NK-92 treated with Interleukin-12 subunit alpha and Interleukin-12 subunit beta, amount 100 ng/mL, for 24 hours (cell line): Measurements from ENCODE around the gene GPR179.

ENCODE experiments used
- DNase-seq: peaks from one replicate; lab custom pipeline; 2025; lab: John Stamatoyannopoulos, UW

GPR179 gene

DNA sequence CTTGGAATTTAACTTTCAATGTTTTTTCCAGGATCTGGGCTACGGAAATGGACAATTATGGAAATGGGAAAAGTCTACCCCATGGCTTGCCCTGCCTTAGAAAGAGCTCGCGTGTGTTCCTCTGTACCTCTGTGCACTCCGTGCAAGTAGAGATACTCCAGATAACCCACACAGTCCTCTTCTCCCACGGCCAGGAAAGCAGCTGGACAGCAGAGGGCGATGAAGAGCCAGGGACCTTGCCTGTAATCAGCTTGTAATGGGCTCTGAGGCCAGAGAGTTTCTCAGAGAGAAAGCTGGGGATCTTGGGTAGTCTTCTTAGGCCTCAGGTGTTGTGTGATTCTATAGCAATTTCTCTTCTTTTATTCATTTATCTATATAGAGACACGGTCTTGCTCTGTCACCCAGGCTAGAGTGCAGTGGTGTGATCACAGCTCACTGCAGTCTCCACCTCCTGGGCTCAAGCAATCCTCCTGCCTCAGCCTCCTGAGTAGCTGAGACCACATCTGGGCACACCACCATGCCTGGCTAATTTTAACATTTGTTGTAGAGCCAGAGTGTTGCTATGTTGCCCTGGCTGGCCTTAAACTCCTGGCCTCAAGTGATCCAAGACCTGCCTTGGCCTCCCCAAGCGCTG is 5.5 kb upstream of the GPR179 start:
- DNase-seq = peak; percentile 66

DNA sequence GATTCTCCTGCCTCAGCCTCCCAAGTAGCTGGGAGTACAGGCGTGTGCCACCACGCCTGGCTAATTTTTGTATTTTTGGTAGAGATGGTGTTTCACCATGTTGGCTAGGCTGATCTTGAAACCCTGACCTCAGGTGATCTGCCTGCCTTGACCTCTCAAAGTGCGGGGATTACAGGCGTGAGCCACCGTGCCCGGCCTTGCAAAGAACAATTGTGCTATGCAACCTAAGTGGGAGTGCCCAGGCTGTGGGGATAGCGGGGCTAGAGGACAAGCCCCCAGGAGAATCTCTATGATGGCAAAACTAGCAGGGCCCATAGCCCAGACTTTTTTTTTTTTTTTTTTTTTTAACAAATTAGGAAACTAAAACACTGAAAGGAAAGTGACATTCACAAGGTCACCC is 2.0 kb upstream of the GPR179 start:
- no peak for DNase-seq

DNA sequence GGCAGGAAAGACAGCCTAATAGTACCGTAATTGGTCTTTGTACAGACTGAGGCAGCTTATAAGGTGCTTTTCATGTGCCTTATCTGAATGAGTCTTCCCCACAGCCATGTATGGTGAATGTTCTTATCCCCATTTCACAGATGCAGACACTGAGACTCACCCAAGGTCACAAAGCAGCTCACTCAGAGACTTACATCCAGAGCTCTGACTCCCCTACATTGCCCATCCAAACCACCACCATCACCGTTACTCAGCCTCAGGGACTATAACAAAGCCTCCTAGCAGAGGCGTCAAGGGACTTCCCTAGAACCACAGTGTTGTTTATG is 627 bp upstream of the GPR179 start:
- no peak for DNase-seq

DNA sequence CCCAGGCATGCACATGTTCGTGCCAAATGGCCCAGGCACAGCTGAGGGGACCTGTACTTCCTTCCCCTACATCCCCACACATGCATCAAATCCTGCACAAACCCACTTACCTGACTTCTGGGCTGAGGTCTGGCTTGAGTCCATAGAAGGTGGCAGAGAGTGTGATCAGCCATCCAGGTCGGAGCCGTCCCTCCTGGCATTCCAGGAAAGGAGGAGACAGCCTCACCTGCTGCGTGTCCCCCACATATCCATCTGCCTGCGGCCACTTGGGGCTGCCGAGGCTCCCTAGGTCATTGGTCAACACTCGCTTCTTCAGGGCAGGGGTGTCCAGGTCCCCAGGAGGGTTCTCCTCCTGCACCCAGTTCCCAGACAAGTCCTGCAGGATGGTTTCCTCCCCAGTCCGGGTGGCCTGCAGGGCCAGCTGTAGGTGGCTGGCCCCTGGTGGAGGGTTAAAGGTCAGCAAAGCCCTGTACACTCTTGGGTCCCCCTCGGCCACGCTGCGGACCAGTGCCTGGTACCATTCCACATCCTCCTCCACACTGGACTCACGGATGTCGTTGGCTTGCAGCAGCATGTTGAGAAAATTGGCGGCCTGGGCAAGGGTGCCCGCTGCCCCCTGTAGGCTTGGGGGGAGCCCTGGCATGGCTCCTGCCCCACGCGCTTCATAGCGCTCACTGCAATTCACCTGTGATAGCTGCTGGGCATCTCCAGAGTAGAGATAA is 709 bp downstream of the GPR179 start:
- no peak for DNase-seq

GRCh38 chr17:38341035-38341721 is 2.6 kb downstream of the GPR179 start:
- DNase-seq = no peak

GRCh38 chr17:38339891-38340290 is 3.9 kb downstream of the GPR179 start:
- DNase-seq = no peak

DNA sequence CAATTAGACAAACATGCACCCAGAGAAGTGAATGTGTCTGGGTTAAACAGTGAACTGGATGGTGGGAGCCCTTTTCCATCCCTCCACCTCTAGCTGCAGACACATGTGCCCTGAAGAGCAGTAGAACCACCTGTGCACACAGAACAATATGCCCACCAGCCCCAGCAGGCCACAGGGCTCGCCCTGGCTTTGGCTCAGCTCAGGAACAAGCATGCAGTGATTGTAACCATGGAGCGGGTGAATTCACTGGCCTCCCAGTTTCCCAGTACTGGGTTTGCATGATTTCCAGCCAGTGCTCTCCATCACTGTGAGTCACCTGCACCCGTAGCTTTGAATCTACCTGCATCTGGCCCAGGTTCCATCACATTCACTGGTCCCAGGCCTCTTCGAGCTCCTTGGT is 5.2 kb downstream of the GPR179 start:
- DNase-seq = no peak

GRCh38 chr17:38338053-38338452 is 5.7 kb downstream of the GPR179 start:
- DNase-seq = no peak

- no peak for DNase-seq
These were observed 6.9 kb downstream of the GPR179 start for GRCh38 chr17:38336838-38337237.

DNA sequence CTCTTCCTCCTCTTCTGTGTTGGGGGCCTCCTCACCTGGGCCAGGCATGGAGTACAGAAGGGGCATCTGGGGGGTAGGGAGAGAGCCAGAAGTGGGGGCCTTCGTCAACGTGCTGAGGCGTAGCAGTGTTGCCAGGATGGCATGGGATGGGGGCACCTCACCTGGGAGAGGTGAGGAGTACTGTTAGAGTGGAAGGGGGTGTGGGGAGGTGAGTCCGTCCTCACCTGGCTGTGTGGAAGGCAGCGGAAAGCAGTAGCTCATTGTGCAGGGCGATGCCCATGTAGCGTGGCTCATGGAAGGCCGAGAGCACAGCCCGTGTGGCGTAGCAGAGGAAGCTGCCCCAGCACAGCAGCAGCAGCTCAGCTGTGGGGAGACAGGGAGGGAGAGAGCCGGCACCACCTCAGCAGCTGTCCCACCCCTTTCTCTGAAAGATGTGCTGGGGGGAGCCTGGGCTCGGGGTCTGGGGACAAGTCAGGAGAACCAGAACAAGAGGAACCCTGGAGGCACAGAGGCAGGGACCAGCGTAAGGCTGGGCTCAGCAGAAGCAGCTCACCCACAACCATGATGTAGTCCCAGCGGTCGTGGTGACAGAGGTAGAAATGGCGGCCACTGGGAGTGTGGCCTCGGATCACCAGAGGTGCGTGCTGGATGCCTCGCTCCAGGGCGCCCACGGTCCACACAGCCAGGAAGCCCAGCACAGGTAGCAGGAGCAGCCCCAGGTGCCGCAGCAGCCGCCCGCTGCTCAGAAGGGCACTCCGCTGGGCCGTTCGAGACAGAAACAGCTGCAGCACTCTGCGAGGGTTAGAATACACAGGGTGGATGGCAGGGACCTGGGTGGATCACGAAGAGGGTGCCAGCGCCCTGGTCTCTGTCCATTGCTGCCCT is 9.0 kb downstream of the GPR179 start:
- no peak for DNase-seq

DNA sequence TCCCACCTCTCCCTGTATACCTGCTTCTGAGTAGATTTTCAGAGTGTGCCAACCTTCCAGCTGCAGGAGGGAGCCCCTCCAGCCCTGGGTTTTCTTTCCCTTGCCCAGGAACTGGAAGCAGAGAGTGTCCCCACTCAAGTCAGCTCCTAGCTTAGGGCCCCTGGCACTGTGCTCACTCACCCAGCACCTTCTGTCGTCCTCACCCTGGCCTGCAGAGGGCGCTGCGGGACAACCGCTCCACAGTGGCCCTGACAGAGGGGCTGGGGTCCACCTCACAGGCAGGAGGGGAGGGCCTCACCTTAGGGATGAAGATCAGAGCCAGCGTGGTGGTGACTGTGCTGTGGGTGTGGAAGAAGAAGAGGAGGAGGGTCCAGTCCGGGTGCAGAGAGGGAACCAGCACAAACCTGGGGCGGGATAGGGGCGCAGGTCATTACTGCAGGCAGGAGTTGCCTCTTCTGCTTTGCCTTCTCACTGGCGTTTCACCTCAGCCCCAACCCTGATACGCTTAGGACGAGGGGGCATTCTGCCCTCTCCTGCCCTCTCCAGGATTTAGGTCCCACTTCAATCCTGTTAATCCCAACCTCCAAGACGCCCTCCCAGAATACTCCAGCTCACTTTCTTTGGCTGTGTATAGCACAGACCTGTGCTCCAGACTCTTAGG is 10.0 kb downstream of the GPR179 start:
- peak; percentile 20 for DNase-seq

GRCh38 chr17:38332735-38333134 is 11.0 kb downstream of the GPR179 start:
- DNase-seq = no peak

DNA sequence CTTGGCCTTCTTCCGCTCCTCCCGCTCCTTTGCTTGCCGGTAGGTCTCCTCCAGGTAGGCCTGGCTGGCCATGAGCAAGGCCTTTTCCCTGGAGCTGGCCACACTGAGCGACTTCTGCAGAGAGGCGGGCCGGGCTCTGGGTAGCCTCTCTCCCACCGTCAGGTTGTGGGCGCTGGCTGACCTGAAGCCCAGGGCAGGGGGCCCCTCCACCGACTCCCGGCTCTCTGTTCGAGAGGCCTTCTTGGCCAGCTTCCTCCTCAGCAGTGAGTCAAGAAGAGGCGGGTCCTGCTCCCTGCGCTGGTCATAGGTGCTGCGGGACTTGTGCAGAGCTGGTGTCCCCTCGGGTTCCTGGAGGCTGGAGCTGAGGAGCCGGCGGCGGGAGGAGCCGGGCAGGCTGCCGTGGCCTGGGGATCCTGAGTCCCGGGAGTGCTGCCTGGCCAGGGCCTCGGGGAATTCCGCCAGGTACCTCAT is 12.8 kb downstream of the GPR179 start:
- DNase-seq = no peak

DNA sequence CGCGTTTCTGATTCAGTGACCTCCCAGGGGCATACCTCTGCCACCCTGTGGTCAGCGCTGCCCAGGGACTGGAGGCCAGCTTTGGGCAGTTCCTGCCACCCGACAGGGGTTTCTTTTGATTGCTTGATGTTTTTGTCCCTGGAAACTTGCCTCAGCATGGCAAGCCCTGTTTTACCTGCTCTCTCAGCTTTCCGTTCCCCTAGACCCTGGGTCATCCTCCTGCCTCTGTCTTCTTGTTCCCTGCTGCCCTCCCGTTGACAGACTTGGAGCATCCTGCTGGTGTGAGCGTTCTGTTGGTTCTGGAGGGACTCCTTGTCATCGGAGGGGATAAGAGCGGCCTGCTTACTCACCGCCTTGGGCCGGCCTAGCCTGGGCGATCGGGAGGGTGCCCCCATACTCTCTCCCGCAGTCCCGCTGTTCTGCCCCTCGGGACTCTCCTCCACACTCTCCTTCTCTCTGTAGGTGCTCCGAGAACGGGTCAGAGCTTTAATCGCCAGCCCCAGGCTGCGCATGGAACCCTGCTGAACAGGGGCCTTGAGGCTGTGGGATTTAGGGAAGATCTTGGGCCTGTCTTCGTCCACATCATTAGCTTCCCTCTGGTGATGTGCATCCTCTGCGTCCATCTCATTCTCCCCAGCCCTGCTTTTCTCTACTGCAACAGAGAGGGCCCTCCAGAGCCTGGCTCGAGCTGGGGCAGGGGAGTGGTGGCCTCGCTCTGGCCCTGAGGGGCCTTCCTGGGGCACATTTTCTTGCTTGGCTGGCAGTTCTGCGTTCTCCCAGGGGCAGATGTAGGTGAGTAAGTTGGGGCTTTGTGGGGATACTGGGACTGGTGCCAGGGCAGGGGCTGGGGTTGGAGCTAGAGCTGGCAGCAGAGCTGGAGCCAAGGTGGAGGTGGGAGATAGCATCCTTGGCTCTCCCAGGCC is 13.7 kb downstream of the GPR179 start:
- no peak for DNase-seq

DNA sequence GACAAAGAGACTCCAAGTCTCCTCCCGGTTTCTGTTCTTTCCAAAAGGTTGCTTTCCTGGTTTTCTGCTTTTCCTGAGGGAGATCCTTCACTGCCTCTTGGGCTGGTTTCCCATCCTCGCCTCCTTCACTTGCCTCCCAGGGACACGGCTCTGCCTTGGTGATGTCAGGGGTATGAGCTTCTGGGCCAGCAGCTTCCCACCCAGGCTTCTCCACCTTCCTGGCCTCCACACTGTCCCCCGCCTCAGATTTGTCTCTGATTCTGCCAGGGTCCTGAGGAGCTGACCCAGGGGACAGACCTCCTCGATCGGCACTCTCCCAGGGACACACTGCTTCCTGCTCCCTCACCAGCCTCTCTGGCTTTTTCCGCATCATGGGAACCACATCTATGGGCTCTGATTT is 14.5 kb downstream of the GPR179 start:
- no peak for DNase-seq

GRCh38 chr17:38328620-38329019 is 15.1 kb downstream of the GPR179 start:
- no peak for DNase-seq

DNA sequence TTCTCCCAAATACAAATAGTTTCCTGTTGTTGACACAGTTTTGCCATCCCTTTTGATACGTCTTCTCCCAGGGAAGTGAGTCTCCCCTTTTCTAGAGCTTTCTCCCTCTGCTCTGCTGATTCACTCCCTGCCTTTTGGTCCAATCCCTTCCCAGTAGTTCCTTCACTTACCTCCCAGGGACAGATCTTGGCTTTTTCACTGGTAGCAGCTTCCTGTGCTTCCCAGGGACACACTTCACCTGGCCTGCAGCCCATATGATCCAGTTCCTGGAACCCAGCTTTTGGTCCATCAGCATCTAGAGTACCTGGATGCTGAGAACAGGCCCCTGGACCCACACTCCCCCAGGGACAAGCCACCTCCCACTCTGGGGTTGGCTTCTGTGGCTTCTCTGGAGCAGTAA is 15.8 kb downstream of the GPR179 start:
- no peak for DNase-seq

GRCh38 chr17:38326996-38327792 is 16.6 kb downstream of the GPR179 start:
- no peak for DNase-seq

DNA sequence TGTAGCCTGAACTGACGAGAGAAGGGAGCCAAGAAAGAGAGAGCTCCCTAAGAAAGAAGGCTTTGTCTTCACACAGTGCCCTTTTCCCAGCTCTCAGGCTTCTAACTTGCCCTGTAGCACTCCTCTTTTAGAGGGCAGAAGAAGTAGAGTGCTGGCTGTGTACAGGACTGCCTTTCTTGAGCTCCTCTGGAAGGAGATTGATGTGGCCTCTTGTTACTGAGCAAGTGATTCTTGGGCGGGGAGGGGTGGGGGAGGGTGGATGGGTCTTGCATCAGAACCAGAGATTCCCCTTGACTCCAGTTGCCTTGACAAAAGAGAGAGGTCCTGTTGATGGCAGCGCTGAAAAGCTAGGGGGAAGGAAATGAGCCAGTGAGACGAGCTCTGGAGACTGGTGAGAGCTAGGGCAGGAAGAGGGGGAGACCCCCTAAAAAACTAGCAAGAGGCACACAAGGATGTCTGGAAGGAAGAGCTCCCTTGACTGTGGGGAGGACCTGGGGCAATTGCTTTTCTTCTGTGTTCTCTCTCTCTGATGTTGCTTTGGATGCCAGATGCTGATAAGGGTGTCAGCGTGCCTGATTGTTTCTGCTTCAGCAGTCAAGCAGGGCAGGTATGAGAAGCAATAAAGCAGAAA is 18.4 kb downstream of the GPR179 start:
- DNase-seq = no peak
